ENCODE results near the gene CCDC154. TPM values are rescaled to one million over a fixed set of nuclear protein-coding genes. Genes with fewer than 3 reads are reported as not detected.

Gene CCDC154
- total RNA-seq, 1 donor from 2014 or later: under 0.01 TPM

DNA sequence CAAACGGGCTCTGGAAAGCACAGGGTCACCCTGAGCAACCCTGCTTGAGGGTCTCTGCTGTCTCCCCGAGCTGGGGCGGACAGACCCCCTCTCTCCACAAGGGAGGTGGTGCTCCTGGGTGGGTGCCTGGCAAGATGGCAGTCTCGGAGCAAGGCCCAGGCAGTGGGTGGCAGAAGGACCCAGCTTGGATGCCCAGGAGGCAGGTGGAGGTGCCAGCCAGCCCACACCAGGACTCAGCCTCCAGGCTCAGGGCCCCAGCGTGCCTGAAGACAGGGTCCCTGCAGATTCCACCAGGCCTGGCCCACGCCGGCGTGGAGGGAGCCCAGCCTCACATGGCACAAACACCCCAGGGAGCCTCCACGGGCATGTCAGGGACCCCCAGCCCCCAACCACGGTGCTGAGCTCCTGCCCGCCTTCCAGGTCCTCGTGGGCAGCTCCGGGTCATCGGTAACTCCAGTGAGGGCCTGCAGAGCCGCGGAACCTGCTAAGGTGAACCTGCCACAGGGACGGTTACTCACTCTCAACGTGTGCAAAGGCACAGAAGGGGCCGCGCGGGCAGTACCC lies 50.7 kb downstream of the CCDC154 start:
- no peak for DNase-seq (ENCODE audit: low read depth)
- TF ChIP-seq, protein P1, sequence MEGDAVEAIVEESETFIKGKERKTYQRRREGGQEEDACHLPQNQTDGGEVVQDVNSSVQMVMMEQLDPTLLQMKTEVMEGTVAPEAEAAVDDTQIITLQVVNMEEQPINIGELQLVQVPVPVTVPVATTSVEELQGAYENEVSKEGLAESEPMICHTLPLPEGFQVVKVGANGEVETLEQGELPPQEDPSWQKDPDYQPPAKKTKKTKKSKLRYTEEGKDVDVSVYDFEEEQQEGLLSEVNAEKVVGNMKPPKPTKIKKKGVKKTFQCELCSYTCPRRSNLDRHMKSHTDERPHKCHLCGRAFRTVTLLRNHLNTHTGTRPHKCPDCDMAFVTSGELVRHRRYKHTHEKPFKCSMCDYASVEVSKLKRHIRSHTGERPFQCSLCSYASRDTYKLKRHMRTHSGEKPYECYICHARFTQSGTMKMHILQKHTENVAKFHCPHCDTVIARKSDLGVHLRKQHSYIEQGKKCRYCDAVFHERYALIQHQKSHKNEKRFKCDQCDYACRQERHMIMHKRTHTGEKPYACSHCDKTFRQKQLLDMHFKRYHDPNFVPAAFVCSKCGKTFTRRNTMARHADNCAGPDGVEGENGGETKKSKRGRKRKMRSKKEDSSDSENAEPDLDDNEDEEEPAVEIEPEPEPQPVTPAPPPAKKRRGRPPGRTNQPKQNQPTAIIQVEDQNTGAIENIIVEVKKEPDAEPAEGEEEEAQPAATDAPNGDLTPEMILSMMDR (IDR thresholded peaks at IDR 0.05; ENCODE audit: insufficient read depth, low read length, severe bottlenecking): no peak
- no peak for FAIRE-seq
- peaks cover 3% of the 10 kb centered on the region for H3K36me3 ChIP-seq (ENCODE audit: control insufficient read depth, insufficient read depth, low read length)
- H3K4me3 ChIP-seq (ENCODE audit: low read depth, low read length): no peak overlapping the region
- no peaks in the 10 kb centered on the region for H3K27me3 ChIP-seq (ENCODE audit: control insufficient read depth, insufficient read depth, low read length)

DNA sequence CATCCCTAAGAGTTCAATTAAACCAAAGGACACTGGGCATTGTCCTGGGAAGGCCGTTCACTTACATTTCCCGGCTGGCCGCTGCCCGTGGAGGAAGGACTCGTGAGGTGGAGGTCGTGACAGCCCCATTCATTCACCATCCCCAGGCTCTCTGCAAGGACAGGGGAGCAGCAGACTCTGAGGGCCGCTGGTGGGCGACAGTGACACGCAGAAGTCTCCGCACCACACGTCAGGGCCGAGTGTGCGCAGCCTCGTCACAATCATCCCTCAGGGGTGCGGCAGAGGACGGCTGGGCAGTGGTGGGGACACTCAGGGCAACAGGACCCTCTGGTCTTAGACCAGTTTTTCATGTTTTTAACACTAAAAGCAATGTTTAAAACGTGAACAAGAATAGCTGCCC lies 51.5 kb downstream of the CCDC154 start:
- no peak for DNase-seq (ENCODE audit: low read depth)
- TF ChIP-seq, protein P1 (IDR thresholded peaks at IDR 0.05; ENCODE audit: insufficient read depth, low read length, severe bottlenecking): no peak
- H3K27me3 ChIP-seq (ENCODE audit: control insufficient read depth, insufficient read depth, low read length): no peaks in the 10 kb centered on the region
- peaks cover 3% of the 10 kb centered on the region for H3K36me3 ChIP-seq (ENCODE audit: control insufficient read depth, insufficient read depth, low read length)
- no peak for FAIRE-seq
- no peak overlapping the region for H3K4me3 ChIP-seq (ENCODE audit: low read depth, low read length)

DNA sequence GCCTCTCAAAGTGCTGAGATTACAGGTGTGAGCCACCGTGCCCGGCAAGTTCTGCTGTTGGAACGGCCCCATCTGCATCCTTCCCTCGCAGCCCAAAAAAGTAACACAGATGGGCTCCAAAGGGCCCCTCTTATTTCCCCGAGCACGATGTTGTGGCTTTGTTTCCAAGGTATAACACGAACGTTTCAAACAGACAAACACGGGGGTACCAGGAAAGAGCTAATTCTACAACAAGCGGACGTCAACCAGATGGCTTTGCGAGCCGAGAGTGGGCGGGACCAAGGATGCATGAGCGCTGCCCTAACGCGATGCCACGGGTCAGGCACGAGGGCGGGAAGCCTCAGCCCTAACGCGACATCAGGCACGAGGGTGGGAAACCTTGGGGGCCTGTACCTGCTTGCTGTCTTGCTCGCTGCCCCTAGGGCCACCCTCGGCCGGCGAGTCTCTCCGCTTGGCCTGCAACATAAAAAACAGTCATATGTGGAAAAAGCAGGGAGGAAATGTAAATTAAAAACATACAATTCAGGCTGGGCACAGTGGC lies 54.0 kb downstream of the CCDC154 start:
- DNase-seq (ENCODE audit: low read depth) (no peak), FAIRE-seq (no peak)
- peaks cover 3% of the 10 kb centered on the region for H3K36me3 ChIP-seq (ENCODE audit: control insufficient read depth, insufficient read depth, low read length)
- TF ChIP-seq, protein P1 (IDR thresholded peaks at IDR 0.05; ENCODE audit: insufficient read depth, low read length, severe bottlenecking): no peak
- no peak overlapping the region for H3K4me3 ChIP-seq (ENCODE audit: low read depth, low read length)
- H3K27me3 ChIP-seq (ENCODE audit: control insufficient read depth, insufficient read depth, low read length): no peaks in the 10 kb centered on the region

DNA sequence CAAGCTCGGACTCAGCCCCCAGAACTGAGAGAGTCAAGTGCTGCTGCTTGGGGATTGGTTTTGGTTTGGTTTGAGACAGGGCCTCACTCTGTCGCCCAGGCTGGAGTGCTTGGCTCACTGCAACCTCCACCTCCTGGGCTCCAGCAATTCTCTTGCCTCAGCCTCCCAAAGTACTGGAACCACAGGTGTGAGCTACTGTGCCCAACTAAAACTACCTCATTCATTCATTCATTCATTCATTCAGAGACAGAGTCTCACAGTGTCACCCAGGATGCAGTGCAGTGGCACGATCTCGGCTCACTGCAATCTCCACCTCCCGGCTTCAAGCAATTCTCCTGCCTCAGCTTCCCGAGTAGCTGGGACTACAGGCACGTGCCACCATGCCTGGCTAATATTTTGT lies 54.6 kb downstream of the CCDC154 start:
- H3K27me3 ChIP-seq (ENCODE audit: control insufficient read depth, insufficient read depth, low read length): no peaks in the 10 kb centered on the region
- DNase-seq (ENCODE audit: low read depth) (no peak), FAIRE-seq (no peak)
- H3K4me3 ChIP-seq (ENCODE audit: low read depth, low read length): no peak overlapping the region
- H3K36me3 ChIP-seq (ENCODE audit: control insufficient read depth, insufficient read depth, low read length): peaks cover 3% of the 10 kb centered on the region
- TF ChIP-seq, protein P1 (IDR thresholded peaks at IDR 0.05; ENCODE audit: insufficient read depth, low read length, severe bottlenecking): no peak

DNA sequence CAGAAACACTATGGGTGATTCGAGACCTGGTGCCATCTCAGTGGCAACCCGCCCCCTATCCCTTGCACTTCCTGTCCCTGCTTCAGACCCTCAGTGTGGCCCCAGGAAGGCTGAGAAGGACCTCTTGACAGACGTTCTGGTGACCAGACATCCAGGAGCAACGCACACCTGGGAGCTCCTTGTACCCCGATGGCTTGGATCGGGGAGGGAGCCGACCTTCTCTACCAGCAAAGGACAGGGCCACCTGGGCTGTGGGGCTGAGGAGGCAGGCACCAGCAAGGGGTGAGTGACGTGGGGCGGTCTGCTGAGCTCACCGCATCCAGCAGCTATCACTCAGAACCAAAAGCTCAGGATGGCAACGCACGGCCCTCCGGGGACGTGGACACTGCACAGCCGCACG lies 57.0 kb downstream of the CCDC154 start:
- Histone ChIP-seq H3K36me3 (ENCODE audit: control insufficient read depth, insufficient read depth, low read length) (peaks cover 2% of the 10 kb centered on the region), H3K27me3 (ENCODE audit: control insufficient read depth, insufficient read depth, low read length) (no peaks in the 10 kb centered on the region), H3K4me3 (ENCODE audit: low read depth, low read length) (no peak overlapping the region)
- DNase-seq (ENCODE audit: low read depth): no peak
- no peak for FAIRE-seq
- TF ChIP-seq, protein P1 (IDR thresholded peaks at IDR 0.05; ENCODE audit: insufficient read depth, low read length, severe bottlenecking): no peak

DNA sequence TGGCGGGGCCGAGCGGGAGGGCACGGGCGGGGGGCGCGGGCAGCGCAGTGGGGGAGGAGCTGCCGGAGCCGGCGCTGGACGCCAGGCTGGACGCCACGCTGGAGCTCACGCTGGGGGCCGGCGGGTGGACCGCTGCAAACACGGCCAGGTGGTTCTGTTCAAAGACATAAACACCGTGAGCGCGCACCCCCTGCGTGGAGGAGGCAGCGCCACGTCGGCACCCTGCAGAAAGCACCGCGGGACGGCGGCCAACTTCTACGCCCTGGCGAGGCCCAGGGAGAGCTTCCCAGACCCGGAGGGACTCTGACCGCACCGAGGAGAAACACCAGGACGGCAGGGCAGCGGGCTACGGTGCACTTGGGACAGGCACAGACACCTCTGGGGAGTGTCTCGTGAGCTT lies 59.1 kb downstream of the CCDC154 start:
- FAIRE-seq (no peak), DNase-seq (ENCODE audit: low read depth) (no peak)
- Histone ChIP-seq H3K36me3 (ENCODE audit: control insufficient read depth, insufficient read depth, low read length) (peaks cover 2% of the 10 kb centered on the region), H3K27me3 (ENCODE audit: control insufficient read depth, insufficient read depth, low read length) (no peaks in the 10 kb centered on the region), H3K4me3 (ENCODE audit: low read depth, low read length) (no peak overlapping the region)
- TF ChIP-seq, protein P1 (IDR thresholded peaks at IDR 0.05; ENCODE audit: insufficient read depth, low read length, severe bottlenecking): no peak

Data from bronchial epithelial cell (primary cell).